ENCODE data around the gene SDK1.

The SDK1 gene

GRCh38 chr7:3527496-3528124, 226.6 kb downstream of the SDK1 start:
- no peak for DNase-seq (ENCODE audit: low read depth)

DNA sequence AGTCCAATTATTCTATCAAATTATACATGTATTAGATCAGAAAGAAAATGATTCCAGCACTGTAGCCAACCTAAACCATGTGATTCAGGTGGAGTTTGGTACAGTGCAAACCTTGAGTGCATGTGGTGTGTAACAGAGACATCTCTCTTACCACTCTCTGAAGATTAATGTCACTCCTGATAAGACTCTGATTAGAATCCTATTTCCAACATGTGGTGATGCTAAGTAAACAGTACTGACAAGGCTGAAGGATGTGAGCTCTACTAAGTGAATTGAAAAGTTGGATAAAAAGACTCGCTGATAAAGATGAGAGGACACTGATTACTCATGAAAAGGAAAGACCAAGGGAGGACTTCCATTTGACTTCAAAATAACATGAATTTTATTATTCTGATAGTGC, 232.0 kb downstream of the SDK1 start:
- no peak for DNase-seq (ENCODE audit: low read depth)

GRCh38 chr7:3537210-3537875, 236.3 kb downstream of the SDK1 start:
- no peak for DNase-seq (ENCODE audit: low read depth)

- no peak for DNase-seq (ENCODE audit: low read depth)
Observed at GRCh38 chr7:3538041-3538440, 237.0 kb downstream of the SDK1 start.

DNA sequence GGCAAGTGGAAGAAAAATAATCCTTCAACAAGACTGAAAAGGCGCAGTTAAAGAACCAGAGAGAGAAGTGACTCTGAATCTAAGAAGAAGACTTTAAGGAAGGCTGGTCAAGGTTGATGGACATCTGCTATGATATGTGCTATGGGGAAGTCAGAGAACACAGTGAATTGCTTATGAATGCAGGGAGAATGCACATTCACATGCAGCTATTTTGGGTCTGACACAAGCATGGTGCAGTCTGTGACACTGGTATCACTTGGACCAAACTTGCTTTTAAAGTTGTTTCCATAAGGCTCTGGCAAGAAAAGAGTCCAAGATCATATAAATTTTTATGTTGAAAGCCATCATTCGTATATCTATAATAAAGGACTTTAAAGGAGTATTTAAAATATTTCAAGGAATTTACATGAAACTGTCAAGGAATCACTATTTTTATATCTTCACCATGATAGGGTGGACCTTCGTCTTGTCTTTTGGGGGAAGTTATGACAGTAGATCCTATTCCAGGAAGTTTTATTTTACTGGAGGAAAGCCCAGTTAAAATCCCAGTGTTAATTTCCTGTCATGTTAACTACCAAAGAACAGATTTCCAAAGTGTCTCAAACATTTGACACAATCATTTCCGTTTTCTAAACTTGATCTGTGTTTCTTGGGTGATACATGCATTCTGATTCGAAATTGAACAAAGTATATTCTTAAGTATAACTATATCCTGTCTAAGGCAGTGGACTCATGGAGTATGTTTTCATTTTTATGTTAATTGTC, 239.6 kb downstream of the SDK1 start:
- no peak for DNase-seq (ENCODE audit: low read depth)

- DNase-seq (ENCODE audit: low read depth): no peak
Observed at GRCh38 chr7:3544202-3544601, 243.2 kb downstream of the SDK1 start.

DNA sequence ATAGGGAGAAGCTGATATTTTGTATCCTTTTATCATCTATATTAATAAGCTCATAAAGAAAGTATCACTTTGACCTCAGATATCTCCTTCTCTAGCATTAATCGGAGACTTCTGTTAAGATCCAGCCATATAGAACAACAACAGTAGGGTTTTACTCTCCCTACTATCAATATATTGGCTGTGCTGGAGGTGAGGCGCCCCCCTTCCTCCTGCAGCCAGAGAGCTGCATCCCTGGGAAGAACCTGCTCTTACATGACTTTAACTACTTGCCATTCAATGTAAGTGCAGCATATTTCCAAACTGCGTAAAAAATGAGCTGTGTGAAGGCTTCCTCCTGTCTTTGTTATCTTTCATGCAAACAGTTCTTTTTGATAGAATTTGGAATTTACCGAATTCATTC, 247.8 kb downstream of the SDK1 start:
- DNase-seq (ENCODE audit: low read depth): no peak

GRCh38 chr7:3549601-3550000, 248.5 kb downstream of the SDK1 start:
- DNase-seq (ENCODE audit: low read depth): no peak

GRCh38 chr7:3551536-3551935, 250.5 kb downstream of the SDK1 start:
- DNase-seq (ENCODE audit: low read depth): no peak

DNA sequence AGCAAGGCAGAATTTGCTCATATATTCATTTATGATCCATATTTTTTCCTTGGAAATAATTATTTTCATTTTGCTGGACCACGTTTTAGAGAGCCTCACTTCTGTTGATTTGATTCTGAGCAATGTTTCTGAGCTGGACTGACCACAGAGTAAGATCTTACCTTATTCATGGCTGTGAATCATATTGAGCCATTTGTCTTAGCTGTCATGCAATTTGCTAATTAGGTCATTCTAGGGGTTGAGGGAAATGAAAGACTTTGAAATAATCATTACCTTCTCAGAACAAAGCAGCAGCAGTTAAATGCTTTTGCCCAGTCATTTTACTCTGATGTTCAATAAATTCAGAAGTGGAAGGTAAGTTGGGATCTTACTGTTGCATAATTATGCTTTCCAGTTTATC, 251.4 kb downstream of the SDK1 start:
- no peak for DNase-seq (ENCODE audit: low read depth)

DNA sequence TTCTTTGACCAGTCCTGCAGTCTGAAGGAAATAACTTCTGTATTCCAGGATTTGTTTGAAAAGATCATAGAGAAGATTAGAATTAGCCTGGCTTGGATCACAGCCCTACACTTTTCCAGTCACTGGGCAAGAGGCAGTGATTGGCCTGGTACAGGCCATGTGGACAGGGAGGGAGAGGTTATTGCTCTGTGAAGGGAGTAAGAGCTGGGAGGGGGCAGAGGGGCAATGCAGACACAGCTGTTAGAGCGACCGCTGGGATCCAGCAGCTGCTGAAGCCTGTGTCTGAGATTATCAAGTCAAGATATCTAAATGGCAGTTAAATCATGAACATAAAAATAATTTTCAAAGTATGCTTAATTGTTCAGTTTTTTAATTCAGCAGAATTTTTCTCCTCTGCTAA, 257.3 kb downstream of the SDK1 start:
- no peak for DNase-seq (ENCODE audit: low read depth)

- DNase-seq (ENCODE audit: low read depth): no peak
Observed at GRCh38 chr7:3559278-3559677, 258.2 kb downstream of the SDK1 start.

- DNase-seq (ENCODE audit: low read depth): no peak
Observed at GRCh38 chr7:3560495-3560894, 259.4 kb downstream of the SDK1 start.

- no peak for DNase-seq (ENCODE audit: low read depth)
Observed at GRCh38 chr7:3561932-3562331, 260.9 kb downstream of the SDK1 start.

DNA sequence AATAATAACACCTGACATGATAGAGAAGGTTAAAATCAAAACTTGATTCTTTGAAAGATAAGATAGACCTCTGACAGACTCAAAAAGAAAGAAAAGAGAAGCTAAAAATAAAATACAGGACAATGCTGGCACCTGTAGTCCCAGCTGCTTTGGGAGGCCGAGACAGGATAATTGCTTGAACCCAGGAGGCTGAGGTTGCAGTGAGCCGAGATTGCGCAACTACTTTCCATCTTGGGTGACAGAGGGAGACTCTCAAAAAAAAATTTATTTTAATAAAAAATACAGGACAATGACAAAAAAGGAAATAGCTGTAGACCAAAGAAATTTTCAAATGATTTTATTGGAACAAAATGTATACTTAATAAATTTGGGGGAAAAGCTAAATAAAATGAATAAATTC, 263.2 kb downstream of the SDK1 start:
- DNase-seq (ENCODE audit: low read depth): no peak

GRCh38 chr7:3568516-3568915, 267.5 kb downstream of the SDK1 start:
- no peak for DNase-seq (ENCODE audit: low read depth)

GRCh38 chr7:3569643-3570042, 268.6 kb downstream of the SDK1 start:
- no peak for DNase-seq (ENCODE audit: low read depth)

- no peak for DNase-seq (ENCODE audit: low read depth)
Observed at GRCh38 chr7:3573151-3573550, 272.1 kb downstream of the SDK1 start.

- DNase-seq (ENCODE audit: low read depth): no peak
Observed at GRCh38 chr7:3574386-3574785, 273.3 kb downstream of the SDK1 start.

DNA sequence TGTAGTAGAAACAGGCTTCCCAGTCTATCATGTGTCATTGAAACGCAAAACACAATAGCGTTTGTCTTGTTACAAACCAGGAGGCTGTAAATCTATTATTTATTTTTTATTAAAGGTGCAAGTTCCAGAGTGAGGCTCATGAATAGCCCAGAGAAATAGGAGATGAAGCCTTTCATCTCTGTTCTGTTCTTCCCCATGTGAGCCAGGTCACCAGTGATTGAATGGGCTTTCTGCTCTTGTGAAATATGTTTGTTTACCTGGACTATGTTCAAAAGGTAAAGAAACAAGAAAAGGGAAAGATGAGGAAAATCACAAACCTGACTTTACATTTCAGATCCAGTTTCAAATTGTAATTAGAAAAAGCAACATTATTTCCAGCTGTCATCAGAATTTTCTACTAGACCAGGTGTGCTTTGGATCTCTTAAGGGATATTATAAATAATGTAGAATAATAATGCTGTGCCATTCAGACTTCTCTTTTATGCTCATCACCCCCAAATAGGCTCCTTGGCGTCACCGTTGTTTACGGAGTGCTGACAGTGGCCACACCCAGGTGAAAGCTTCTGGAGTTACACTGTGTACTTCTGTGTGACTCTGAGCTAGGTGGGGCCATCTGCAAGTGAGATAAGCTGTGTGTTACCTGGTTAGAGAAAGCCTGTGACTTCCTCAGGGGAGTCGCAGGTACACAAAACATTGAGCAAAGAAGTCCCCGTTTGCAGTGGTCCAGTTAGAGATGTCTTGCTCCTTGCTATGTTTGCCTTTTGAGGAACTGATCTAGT, 274.9 kb downstream of the SDK1 start:
- DNase-seq (ENCODE audit: low read depth): no peak

DNA sequence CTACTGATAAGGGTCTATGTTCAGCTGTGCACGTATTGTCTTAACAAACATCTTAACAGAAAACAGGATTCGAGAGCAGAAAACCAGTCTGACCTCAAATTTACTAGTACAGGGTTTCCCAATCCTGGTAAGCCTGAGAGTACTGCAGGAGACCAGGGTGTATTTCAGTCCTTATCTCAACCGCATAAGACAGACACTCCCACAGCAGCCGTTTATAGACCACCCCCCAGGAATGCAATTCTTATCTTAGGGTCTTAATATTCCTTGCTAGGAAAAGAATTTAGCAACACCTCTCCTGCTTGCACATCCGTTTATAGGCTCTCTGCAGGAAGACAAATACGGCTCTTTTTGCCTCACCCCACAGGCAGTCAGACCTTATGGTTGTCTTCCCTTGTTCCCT, 277.3 kb downstream of the SDK1 start:
- DNase-seq (ENCODE audit: low read depth): no peak

DNA sequence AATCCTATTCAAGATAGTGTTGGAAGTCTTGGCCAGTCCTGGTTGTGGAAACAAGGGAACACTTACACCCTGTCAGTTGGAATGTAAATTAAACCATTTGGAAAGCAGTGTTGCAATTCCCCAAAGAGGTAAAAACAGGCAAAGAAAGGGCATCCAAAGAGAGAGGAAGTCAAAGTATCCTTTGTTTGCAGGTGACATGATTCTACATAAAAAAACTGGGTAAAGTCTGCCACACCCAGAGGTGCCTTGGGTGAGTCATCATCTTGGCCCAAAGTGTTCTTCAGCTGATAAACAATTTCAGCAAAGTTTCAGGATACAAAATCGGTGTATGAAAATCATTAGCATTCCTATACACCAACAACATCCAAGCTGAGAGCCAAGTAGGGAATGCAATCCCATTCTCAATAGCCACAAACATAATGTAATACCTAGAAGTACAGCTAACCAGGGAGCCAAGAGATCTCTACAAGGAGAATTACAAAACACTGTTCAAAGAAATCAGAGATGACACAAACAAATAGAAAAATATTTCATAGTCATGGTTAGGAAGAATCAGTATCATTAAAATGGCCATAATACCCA, 278.7 kb downstream of the SDK1 start:
- no peak for DNase-seq (ENCODE audit: low read depth)
